CD14-positive monocyte (primary cell): ENCODE results near the gene DGCR8. TPM values are rescaled to one million over a fixed set of nuclear protein-coding genes. Genes with fewer than 3 reads are reported as not detected.
"Not testable (repeated sequence)": the region's sequence is repeated elsewhere in the genome, so short reads cannot be mapped to it uniquely, and the experiment has no call there.

ENCODE experiments used
- DNase-seq, 3 donors: peaks; one replicate each; pipeline ENCODE4 v3.0.0-alpha.2; 2011 to 2022
- H2AFZ ChIP-seq: 2 replicates; pipeline ENCODE4 v1.6.0; 2012; ENCODE audit warnings: mild to moderate bottlenecking, low read depth, low read length, inconsistent platforms; ENCODE audit not compliant: insufficient read depth, poor library complexity, severe bottlenecking
- H3K27ac ChIP-seq, 2 donors: 1 replicate in 1 of 2; 2 replicates in 1 of 2; pipeline ENCODE4 v1.5.1; 2012 to 2013; ENCODE audit warnings: low read length in 2 of 2, control low read depth in 1 of 2, inconsistent platforms in 1 of 2, low read depth in 1 of 2, mild to moderate bottlenecking in 1 of 2
- H3K27me3 ChIP-seq, 2 donors: one replicate each; pipeline versions ENCODE4 v1.6.0 to v1.6.1; 2011 to 2013; ENCODE audit warnings: low read length in 2 of 2; ENCODE audit not compliant: control insufficient read depth in 2 of 2, insufficient read depth in 2 of 2
- H3K36me3 ChIP-seq, 2 donors: replicated peaks in 1 of 2; 1 replicate in 1 of 2; 2 replicates in 1 of 2; pipeline versions ENCODE4 v1.5.1 to v1.6.1; 2012 to 2013; ENCODE audit warnings: low read length in 2 of 2, control low read depth in 1 of 2, inconsistent platforms in 1 of 2, mild to moderate bottlenecking in 1 of 2; ENCODE audit not compliant: insufficient read depth in 2 of 2, control insufficient read depth in 1 of 2
- H3K4me1 ChIP-seq, 2 donors: 1 replicate in 1 of 2; 2 replicates in 1 of 2; pipeline versions ENCODE4 v1.5.1 to v1.6.1; 2012 to 2013; ENCODE audit warnings: low read length in 2 of 2, control low read depth in 1 of 2, inconsistent platforms in 1 of 2, mild to moderate bottlenecking in 1 of 2, moderate library complexity in 1 of 2; ENCODE audit not compliant: insufficient read depth in 2 of 2, control insufficient read depth in 1 of 2
- H3K4me2 ChIP-seq: replicated peaks from 2 replicates; pipeline ENCODE3; 2012; ENCODE audit warnings: low read length, moderate library complexity, mild to moderate bottlenecking; ENCODE audit not compliant: poor library complexity, severe bottlenecking; ENCODE audit errors: extremely low read depth
- H3K4me3 ChIP-seq, 3 experiments: fragments of 200-600 bp in 1 of 3; sonication (generic) in 1 of 3; replicated peaks in 1 of 3; 1 replicate in 2 of 3; 2 replicates in 1 of 3; pipeline ENCODE4 v1.5.1; 2011 to 2013; ENCODE audit warnings: low read length in 3 of 3, mild to moderate bottlenecking in 3 of 3, control low read depth in 2 of 3, low read depth in 2 of 3, inconsistent platforms in 1 of 3, moderate library complexity in 1 of 3
- H3K79me2 ChIP-seq: 2 replicates; pipeline ENCODE4 v1.6.0; 2012; ENCODE audit warnings: mild to moderate bottlenecking, control low read depth, inconsistent platforms, low read length, moderate library complexity; ENCODE audit not compliant: insufficient read depth
- H3K9ac ChIP-seq: 2 replicates; pipeline ENCODE4 v1.6.0; 2017; ENCODE audit warnings: low read length, mild to moderate bottlenecking; ENCODE audit not compliant: insufficient read depth, poor library complexity, severe bottlenecking
- H3K9me3 ChIP-seq, 2 donors: replicated peaks in 1 of 2; 1 replicate in 1 of 2; 2 replicates in 1 of 2; pipeline versions ENCODE4 v1.5.1 to v1.6.1; 2012 to 2013; ENCODE audit warnings: low read length in 2 of 2, control low read depth in 1 of 2; ENCODE audit not compliant: control insufficient read depth in 1 of 2, insufficient read depth in 1 of 2
- H4K20me1 ChIP-seq: 2 replicates; pipeline ENCODE4 v1.6.0; 2012; ENCODE audit warnings: mild to moderate bottlenecking, low read length, control low read depth, moderate library complexity; ENCODE audit not compliant: insufficient read depth
- H3K27ac Mint-ChIP-seq, 7 donors: one replicate each; pipeline ENCODE4 v1.8.0; 2020; ENCODE audit warnings: mild to moderate bottlenecking in 7 of 7, mixed read lengths in 7 of 7, moderate library complexity in 6 of 7, inconsistent platforms in 2 of 7
- H3K27me3 Mint-ChIP-seq, 3 donors: one replicate each; pipeline ENCODE4 v1.8.0; 2021 to 2022; ENCODE audit warnings: low read depth in 3 of 3, mild to moderate bottlenecking in 3 of 3, mixed read lengths in 3 of 3, moderate library complexity in 3 of 3, inconsistent platforms in 1 of 3
- H3K36me3 Mint-ChIP-seq, 2 donors: one replicate each; pipeline ENCODE4 v1.8.0; 2020; ENCODE audit warnings: mixed read lengths in 2 of 2, inconsistent platforms in 1 of 2, mild to moderate bottlenecking in 1 of 2
- H3K4me1 Mint-ChIP-seq: one replicate; pipeline ENCODE4 v1.8.0; 2020; ENCODE audit warnings: mild to moderate bottlenecking, mixed read lengths
- H3K4me3 Mint-ChIP-seq, 2 donors: one replicate each; pipeline ENCODE4 v1.8.0; 2020; ENCODE audit warnings: mild to moderate bottlenecking in 2 of 2, mixed read lengths in 2 of 2, moderate library complexity in 1 of 2
- H3K9me3 Mint-ChIP-seq, 7 donors: one replicate each; pipeline ENCODE4 v1.8.0; 2020 to 2022; ENCODE audit warnings: mixed read lengths in 7 of 7, mild to moderate bottlenecking in 6 of 7, moderate library complexity in 6 of 7, inconsistent platforms in 2 of 7
- CTCF ChIP-seq: fragments of 200-600 bp; IDR thresholded peaks from one replicate; pipeline ENCODE4 v1.8.0; 2022; ENCODE audit warnings: antibody characterized with exemption, mild to moderate bottlenecking
- WGBS: methylation state at CpG from one replicate; pipeline ENCODE4 v1.1.5; 2013; ENCODE audit warnings: missing lambda C conversion rate; ENCODE audit not compliant: insufficient coverage; 5-methylcytosine and 5-hydroxymethylcytosine counted together
- intact Hi-C, 2 donors: fragments of 100-400 bp; cut with micrococcal nuclease; formaldehyde crosslinking; loops; one replicate each; pipeline versions ENCODE4 v1.15.0 to v1.15.1; 2023
- polyA plus RNA-seq, 3 donors: library from polyadenylated mRNA; depleted of rRNA in 1 of 3; unstranded in 2 of 3; stranded (reverse) in 1 of 3; fragments of 300-500 nt in 2 of 3; fragments of >200 nt in 1 of 3; fragmentation: Illumina TruSeq in 2 of 3; gene quantifications; 1 replicate in 2 of 3; 2 replicates in 1 of 3; pipeline ENCODE4 v1.2.3, GENCODE V29; 2012 to 2021

Gene DGCR8
- polyA plus RNA-seq, 3 donors = 1.2 to 18.7 (median 1.4) TPM

GRCh38 chr22:20065896-20066616, 14.0 kb upstream of the DGCR8 start:
- no peak overlapping the region for H3K9ac ChIP-seq
- no peaks in the 10 kb centered on the region for H3K9me3 ChIP-seq
- Mint-ChIP-seq H3K36me3 (peaks cover 27 to 44% of the 10 kb centered on the region in 2 donors), H3K4me3 (no peak overlapping the region), H3K27me3 (no peaks in the 10 kb centered on the region), H3K27ac (peak overlapping the region in 1 of 7 donors; percentile 23), H3K9me3 (no peaks in the 10 kb centered on the region), H3K4me1 (no peaks in the 10 kb centered on the region)
- no peak overlapping the region for H3K4me3 ChIP-seq
- H3K27me3 ChIP-seq = no peaks in the 10 kb centered on the region
- H3K4me2 ChIP-seq = no peak overlapping the region
- no peak for TF ChIP-seq CTCF
- 94% methylated on average over 7 of the region's 14 CpGs for WGBS
- peaks cover 13% of the 10 kb centered on the region for H4K20me1 ChIP-seq
- no peaks in the 10 kb centered on the region for H3K4me1 ChIP-seq
- H2AFZ ChIP-seq = no peak overlapping the region
- no peaks in the 10 kb centered on the region for H3K79me2 ChIP-seq
- peaks cover 36 to 50% of the 10 kb centered on the region in 2 donors for H3K36me3 ChIP-seq
- H3K27ac ChIP-seq = no peak overlapping the region
- DNase-seq = no peak
- intact Hi-C loops = no loop called here

GRCh38 chr22:20066617-20067383, 13.2 kb upstream of the DGCR8 start:
- Mint-ChIP-seq H3K27me3 (no peaks in the 10 kb centered on the region), H3K4me3 (no peak overlapping the region), H3K27ac (no peak overlapping the region), H3K9me3 (no peaks in the 10 kb centered on the region), H3K4me1 (no peaks in the 10 kb centered on the region), H3K36me3 (peaks cover 21 to 36% of the 10 kb centered on the region in 2 donors)
- Histone ChIP-seq H3K4me2 (no peak overlapping the region), H4K20me1 (peaks cover 6% of the 10 kb centered on the region), H3K27ac (no peak overlapping the region), H3K27me3 (no peaks in the 10 kb centered on the region), H3K79me2 (no peaks in the 10 kb centered on the region), H3K4me3 (no peak overlapping the region), H3K36me3 (peaks cover 28 to 42% of the 10 kb centered on the region in 2 donors), H3K9me3 (no peaks in the 10 kb centered on the region), H3K4me1 (no peaks in the 10 kb centered on the region), H3K9ac (no peak overlapping the region), H2AFZ (no peak overlapping the region)
- no peak for DNase-seq
- intact Hi-C loops = no loop called here
- WGBS = 86% methylated on average over 6 of the region's 11 CpGs
- no peak for TF ChIP-seq CTCF

GRCh38 chr22:20067384-20067682, 12.7 kb upstream of the DGCR8 start:
- H3K9me3 Mint-ChIP-seq, H3K27ac ChIP-seq, H3K27me3 ChIP-seq, H2AFZ ChIP-seq, H3K4me3 ChIP-seq, H3K9ac ChIP-seq, DNase-seq, H3K9me3 ChIP-seq, H3K4me2 ChIP-seq, H3K4me1 ChIP-seq, H3K79me2 ChIP-seq, H4K20me1 ChIP-seq, H3K27me3 Mint-ChIP-seq, H3K4me1 Mint-ChIP-seq, intact Hi-C loops, H3K4me3 Mint-ChIP-seq: not testable (repeated sequence)
- H3K27ac Mint-ChIP-seq = peak overlapping the region in 1 of 7 donors; percentile 63
- peaks cover 24 to 37% of the 10 kb centered on the region in 2 donors for H3K36me3 ChIP-seq
- H3K36me3 Mint-ChIP-seq = peaks cover 20 to 31% of the 10 kb centered on the region in 2 donors
- WGBS = no CpG with 5 or more reads among the region's 3 CpGs
